ENCODE results near the gene KDF1. TPM values are rescaled to one million over a fixed set of nuclear protein-coding genes. Genes with fewer than 3 reads are reported as not detected.

The KDF1 gene
- total and polyA plus RNA-seq, 2 experiments from 2014 or later = 13.6 to 21.1 TPM

- Mint-ChIP-seq H3K9me3 (peaks cover 3% of the 10 kb centered on the region; the same call in 1 of the 3 replicates), H3K27me3 (ENCODE audit: insufficient read depth, low read depth, poor library complexity) (peaks cover 59% of the 10 kb centered on the region), H3K27ac (0 out of 2 replicates have a peak overlapping the region, but pooled peaks have one; percentile 44), H3K36me3 (ENCODE audit: low read depth) (peaks cover 56% of the 10 kb centered on the region), H3K4me3 (peak overlapping the region; percentile 89), H3K4me1 (peaks cover 67% of the 10 kb centered on the region)
- TF ChIP-seq POLR2AphosphoS5 (IDR thresholded peaks at IDR 0.05; ENCODE audit: low read depth) = no peak
- no peak for TF ChIP-seq CTCF (conservative IDR thresholded peaks at IDR 0.05; ENCODE audit: low read depth in 2 of 2)
- TF ChIP-seq JUNB (IDR thresholded peaks at IDR 0.05; ENCODE audit: unreplicated experiment) = no peak
- TF ChIP-seq NANOG (IDR thresholded peaks at IDR 0.05; ENCODE audit: borderline replicate concordance) = no peak
- peaks cover 65% of the 10 kb centered on the region for H3K4me1 ChIP-seq (ENCODE audit: insufficient read depth)
- peaks cover 17% of the 10 kb centered on the region for H3K36me3 ChIP-seq (ENCODE audit: insufficient read depth)
- H4K20me1 ChIP-seq (replicated peaks; ENCODE audit: insufficient read depth) = peaks cover 20% of the 10 kb centered on the region
- H3K79me2 ChIP-seq (replicated peaks; ENCODE audit: insufficient read depth) = peaks cover 60% of the 10 kb centered on the region
- peak overlapping the region; percentile 94 for H3K4me3 ChIP-seq
- ATAC-seq = no peak
- peak overlapping the region; percentile 79 for H3K27ac ChIP-seq (ENCODE audit: low read depth)
- H3K27me3 ChIP-seq (ENCODE audit: insufficient read depth) = no peaks in the 10 kb centered on the region
- H3K4me2 ChIP-seq = peak overlapping the region; percentile 99
- no peaks in the 10 kb centered on the region for H3K9me2 ChIP-seq (ENCODE audit: insufficient read depth)
- peaks cover 53% of the 10 kb centered on the region for H3F3A ChIP-seq (replicated peaks; ENCODE audit: low read depth)
- DNase-seq (ENCODE audit: low spot score) = peak; percentile 16
- no peak overlapping the region for H2AFZ ChIP-seq
Measured at GRCh38 chr1:26996665-26997064, 36.4 kb upstream of the KDF1 start.

- peaks cover 20% of the 10 kb centered on the region for H4K20me1 ChIP-seq (replicated peaks; ENCODE audit: insufficient read depth)
- H3K36me3 Mint-ChIP-seq (ENCODE audit: low read depth) = peaks cover 50% of the 10 kb centered on the region
- peak overlapping the region; percentile 94 for H3K4me3 ChIP-seq
- peaks cover 59% of the 10 kb centered on the region for H3K27me3 Mint-ChIP-seq (ENCODE audit: insufficient read depth, low read depth, poor library complexity)
- no peaks in the 10 kb centered on the region for H3K27me3 ChIP-seq (ENCODE audit: insufficient read depth)
- peaks cover 17% of the 10 kb centered on the region for H3K36me3 ChIP-seq (ENCODE audit: insufficient read depth)
- H3F3A ChIP-seq (replicated peaks; ENCODE audit: low read depth) = peaks cover 47% of the 10 kb centered on the region
- peaks cover 3% of the 10 kb centered on the region; the same call in 1 of the 3 replicates for H3K9me3 Mint-ChIP-seq
- H3K4me3 Mint-ChIP-seq = peak overlapping the region; percentile 89
- H3K4me2 ChIP-seq = peak overlapping the region; percentile 99
- no peak overlapping the region for H2AFZ ChIP-seq
- H3K27ac ChIP-seq (ENCODE audit: low read depth) = peak overlapping the region; percentile 79
- H3K27ac Mint-ChIP-seq = no peak overlapping the region
- peaks cover 68% of the 10 kb centered on the region for H3K4me1 Mint-ChIP-seq
- H3K9me2 ChIP-seq (ENCODE audit: insufficient read depth) = no peaks in the 10 kb centered on the region
- peak; percentile 46 for DNase-seq (ENCODE audit: low spot score)
- peaks cover 54% of the 10 kb centered on the region for H3K79me2 ChIP-seq (replicated peaks; ENCODE audit: insufficient read depth)
- H3K4me1 ChIP-seq (ENCODE audit: insufficient read depth) = peaks cover 64% of the 10 kb centered on the region
- ATAC-seq = no peak
- TF ChIP-seq CREB1 (CRISPR knock-in tag; IDR thresholded peaks at IDR 0.05; ENCODE audit: low read depth) = no peak
- no peak for TF ChIP-seq EZH2phosphoT487 (IDR thresholded peaks at IDR 0.05; ENCODE audit: unreplicated experiment)
- TF ChIP-seq ZNF114 (CRISPR knock-in tag; IDR thresholded peaks at IDR 0.05) = no peak
- no peak for TF ChIP-seq EZH2 (IDR thresholded peaks at IDR 0.05; ENCODE audit: low read depth, unreplicated experiment)
- no peak for TF ChIP-seq CTCF (conservative IDR thresholded peaks at IDR 0.05; ENCODE audit: low read depth in 2 of 2)
- no peak for TF ChIP-seq POLR2AphosphoS5 (IDR thresholded peaks at IDR 0.05; ENCODE audit: low read depth)
- TF ChIP-seq ETS1 (IDR thresholded peaks at IDR 0.05) = no peak
- no peak for TF ChIP-seq ZNF331 (CRISPR knock-in tag; IDR thresholded peaks at IDR 0.05; ENCODE audit: low read depth)
- no peak for TF ChIP-seq JUNB (IDR thresholded peaks at IDR 0.05; ENCODE audit: unreplicated experiment)
- TF ChIP-seq REST (IDR thresholded peaks at IDR 0.05; ENCODE audit: unreplicated experiment) = no peak
Measured at GRCh38 chr1:26996024-26996423, 35.8 kb upstream of the KDF1 start.
